HAP-1 (cell line): Measurements from ENCODE around the gene NOL6.
"Not testable (repeated sequence)": the region's sequence is repeated elsewhere in the genome, so short reads cannot be mapped to it uniquely, and the experiment has no call there.

ENCODE experiments used
- DNase-seq, 2 experiments: peaks; one replicate each; pipeline ENCODE4 v3.0.0-alpha.2; 2016 to 2020; ENCODE audit warnings: low spot score in 2 of 2
- H3K27me3 ChIP-seq: fragments of 250-450 bp; sonication (Bioruptor Pico); 2 replicates; pipeline ENCODE4 v1.5.1; 2020; ENCODE audit warnings: low read depth, mild to moderate bottlenecking, moderate library complexity
- H3K36me3 ChIP-seq: fragments of 250-450 bp; sonication (Bioruptor Pico); replicated peaks from 2 replicates; pipeline ENCODE4 v1.5.1; 2020; ENCODE audit warnings: mild to moderate bottlenecking
- H3K4me1 ChIP-seq: fragments of 250-450 bp; sonication (Bioruptor Pico); 2 replicates; pipeline ENCODE4 v1.5.1; 2020; ENCODE audit warnings: mild to moderate bottlenecking
- H3K4me3 ChIP-seq: fragments of 250-450 bp; sonication (Bioruptor Pico); 2 replicates; pipeline ENCODE4 v1.5.1; 2020; ENCODE audit warnings: mild to moderate bottlenecking, moderate library complexity
- H3K9me3 ChIP-seq: fragments of 250-450 bp; sonication (Bioruptor Pico); 2 replicates; pipeline ENCODE4 v1.5.1; 2020; ENCODE audit warnings: mild to moderate bottlenecking, moderate library complexity
- in situ Hi-C: fragments of 300-500 bp; cut with MboI; formaldehyde crosslinking; loops from 3 replicates; pipeline ENCODE4 v1.14.3; 2020; ENCODE audit warnings: low sequenced_read_pairs, inconsistent platforms, mixed read lengths

Gene NOL6

GRCh38 chr9:33485312-33485711 lies 11.6 kb upstream of the NOL6 start:
- H3K4me3 ChIP-seq, H3K9me3 ChIP-seq, H3K27me3 ChIP-seq, DNase-seq, H3K36me3 ChIP-seq, in situ Hi-C loops: not testable (repeated sequence)
- peaks cover 11% of the 10 kb centered on the region for H3K4me1 ChIP-seq

GRCh38 chr9:33480976-33481375 lies 7.3 kb upstream of the NOL6 start:
- Histone ChIP-seq H3K4me3 (no peak overlapping the region), H3K9me3 (no peaks in the 10 kb centered on the region), H3K4me1 (peaks cover 11% of the 10 kb centered on the region), H3K27me3 (no peaks in the 10 kb centered on the region), H3K36me3 (no peaks in the 10 kb centered on the region)
- in situ Hi-C loops = no loop called here
- DNase-seq = no peak

GRCh38 chr9:33480106-33480505 lies 6.4 kb upstream of the NOL6 start:
- H3K4me1 ChIP-seq = peaks cover 4% of the 10 kb centered on the region
- no peaks in the 10 kb centered on the region for H3K27me3 ChIP-seq
- H3K4me3 ChIP-seq = no peak overlapping the region
- H3K36me3 ChIP-seq = no peaks in the 10 kb centered on the region
- in situ Hi-C loops = no loop called here
- no peak for DNase-seq
- no peaks in the 10 kb centered on the region for H3K9me3 ChIP-seq

- Histone ChIP-seq H3K4me1 (peaks cover 11% of the 10 kb centered on the region), H3K9me3 (no peaks in the 10 kb centered on the region), H3K36me3 (peaks cover 10% of the 10 kb centered on the region), H3K27me3 (no peaks in the 10 kb centered on the region), H3K4me3 (no peak overlapping the region)
- no peak for DNase-seq
- in situ Hi-C loops = no loop called here
Measured at GRCh38 chr9:33476503-33476902, 2.8 kb upstream of the NOL6 start.

GRCh38 chr9:33475357-33475756 lies 1.6 kb upstream of the NOL6 start:
- no peaks in the 10 kb centered on the region for H3K9me3 ChIP-seq
- no peak for DNase-seq
- in situ Hi-C loops = no loop called here
- peaks cover 20% of the 10 kb centered on the region for H3K36me3 ChIP-seq
- H3K4me1 ChIP-seq = peaks cover 15% of the 10 kb centered on the region
- no peak overlapping the region for H3K4me3 ChIP-seq
- no peaks in the 10 kb centered on the region for H3K27me3 ChIP-seq

- Histone ChIP-seq H3K36me3 (peaks cover 43% of the 10 kb centered on the region), H3K4me3 (peak overlapping the region; percentile 86), H3K4me1 (peaks cover 15% of the 10 kb centered on the region), H3K27me3 (no peaks in the 10 kb centered on the region), H3K9me3 (no peaks in the 10 kb centered on the region)
- in situ Hi-C loops = no loop called here
- DNase-seq = no peak
Measured at GRCh38 chr9:33472881-33473615, 676 bp downstream of the NOL6 start.

- in situ Hi-C loops = no loop called here
- H3K9me3 ChIP-seq = no peaks in the 10 kb centered on the region
- DNase-seq = no peak
- peak overlapping the region; percentile 86 for H3K4me3 ChIP-seq
- H3K4me1 ChIP-seq = peaks cover 15% of the 10 kb centered on the region
- peaks cover 50% of the 10 kb centered on the region for H3K36me3 ChIP-seq
- H3K27me3 ChIP-seq = no peaks in the 10 kb centered on the region
Measured at GRCh38 chr9:33472171-33472880, 1.4 kb downstream of the NOL6 start.

GRCh38 chr9:33471361-33471760 lies 2.4 kb downstream of the NOL6 start:
- Histone ChIP-seq H3K4me1 (peaks cover 15% of the 10 kb centered on the region), H3K27me3 (no peaks in the 10 kb centered on the region), H3K9me3 (no peaks in the 10 kb centered on the region), H3K36me3 (peaks cover 60% of the 10 kb centered on the region), H3K4me3 (no peak overlapping the region)
- no peak for DNase-seq
- in situ Hi-C loops = no loop called here

GRCh38 chr9:33469891-33470290 lies 3.8 kb downstream of the NOL6 start:
- Histone ChIP-seq H3K4me3 (no peak overlapping the region), H3K36me3 (peaks cover 74% of the 10 kb centered on the region), H3K4me1 (peaks cover 15% of the 10 kb centered on the region), H3K9me3 (no peaks in the 10 kb centered on the region), H3K27me3 (no peaks in the 10 kb centered on the region)
- in situ Hi-C loops = no loop called here
- no peak for DNase-seq

- H3K4me3 ChIP-seq = no peak overlapping the region
- H3K27me3 ChIP-seq = no peaks in the 10 kb centered on the region
- H3K9me3 ChIP-seq = no peaks in the 10 kb centered on the region
- DNase-seq = no peak
- in situ Hi-C loops = no loop called here
- peaks cover 83% of the 10 kb centered on the region for H3K36me3 ChIP-seq
- H3K4me1 ChIP-seq = peaks cover 13% of the 10 kb centered on the region; the same call in 1 of the 2 replicates
Measured at GRCh38 chr9:33468797-33469621, 4.7 kb downstream of the NOL6 start.

GRCh38 chr9:33468215-33468730 lies 5.5 kb downstream of the NOL6 start:
- in situ Hi-C loops = no loop called here
- Histone ChIP-seq H3K9me3 (no peaks in the 10 kb centered on the region), H3K36me3 (peaks cover 89% of the 10 kb centered on the region), H3K4me1 (peaks cover 13% of the 10 kb centered on the region; the same call in 1 of the 2 replicates), H3K27me3 (no peaks in the 10 kb centered on the region), H3K4me3 (no peak overlapping the region)
- DNase-seq = no peak

GRCh38 chr9:33467526-33467925 lies 6.2 kb downstream of the NOL6 start:
- no peak for DNase-seq
- Histone ChIP-seq H3K4me3 (no peak overlapping the region), H3K27me3 (no peaks in the 10 kb centered on the region), H3K9me3 (no peaks in the 10 kb centered on the region), H3K4me1 (peaks cover 11% of the 10 kb centered on the region; the same call in 1 of the 2 replicates), H3K36me3 (peaks cover 96% of the 10 kb centered on the region)
- in situ Hi-C loops = no loop called here

- H3K4me1 ChIP-seq = peaks cover 7% of the 10 kb centered on the region; the same call in 1 of the 2 replicates
- H3K9me3 ChIP-seq = no peaks in the 10 kb centered on the region
- in situ Hi-C loops = no loop called here
- DNase-seq = peak in 1 of 2 experiments; percentile 80
- no peak overlapping the region for H3K4me3 ChIP-seq
- H3K36me3 ChIP-seq = peaks cover 96% of the 10 kb centered on the region
- no peaks in the 10 kb centered on the region for H3K27me3 ChIP-seq
Measured at GRCh38 chr9:33466565-33467495, 6.9 kb downstream of the NOL6 start.
